ENCODE results near the gene PMIS2. TPM values are rescaled to one million over a fixed set of nuclear protein-coding genes. Genes with fewer than 3 reads are reported as not detected.
"Not testable (repeated sequence)": the region's sequence is repeated elsewhere in the genome, so short reads cannot be mapped to it uniquely, and the experiment has no call there.

The PMIS2 gene
- total RNA-seq, 2 donors from 2014 or later = not detected

GRCh38 chr19:35578707-35579106 lies 7.3 kb upstream of the PMIS2 start:
- Histone ChIP-seq H3K27ac (no peak overlapping the region), H3K9me3 (no peaks in the 10 kb centered on the region), H3K4me1 (no peaks in the 10 kb centered on the region), H3K4me3 (no peak overlapping the region), H3K9ac (ENCODE audit: low read depth in 2 of 2, low read length in 2 of 2) (no peak overlapping the region), H3K36me3 (no peaks in the 10 kb centered on the region), H3K27me3 (no peaks in the 10 kb centered on the region)
- TF ChIP-seq CTCF (IDR thresholded peaks at IDR 0.05) = no peak
- intact Hi-C loops (cut with DNase I) = no loop called here
- no peak for DNase-seq

GRCh38 chr19:35582760-35583159 lies 3.2 kb upstream of the PMIS2 start:
- no peak overlapping the region for H3K4me3 ChIP-seq
- H3K9ac ChIP-seq (ENCODE audit: low read depth in 2 of 2, low read length in 2 of 2) = no peak overlapping the region
- no peaks in the 10 kb centered on the region for H3K4me1 ChIP-seq
- no peak overlapping the region for H3K27ac ChIP-seq
- intact Hi-C loops (cut with DNase I) = no loop called here
- H3K36me3 ChIP-seq = no peaks in the 10 kb centered on the region
- DNase-seq = no peak
- no peak for TF ChIP-seq CTCF (IDR thresholded peaks at IDR 0.05)
- no peaks in the 10 kb centered on the region for H3K27me3 ChIP-seq
- no peaks in the 10 kb centered on the region for H3K9me3 ChIP-seq

GRCh38 chr19:35587321-35587720 lies 1.3 kb downstream of the PMIS2 start:
- Histone ChIP-seq H3K36me3 (no peaks in the 10 kb centered on the region), H3K4me3 (no peak overlapping the region), H3K9me3 (no peaks in the 10 kb centered on the region), H3K27ac (no peak overlapping the region), H3K4me1 (no peaks in the 10 kb centered on the region), H3K9ac (ENCODE audit: low read depth in 2 of 2, low read length in 2 of 2) (no peak overlapping the region), H3K27me3 (no peaks in the 10 kb centered on the region)
- intact Hi-C loops (cut with DNase I) = no loop called here
- TF ChIP-seq CTCF (IDR thresholded peaks at IDR 0.05) = no peak
- no peak for DNase-seq

- intact Hi-C loops (cut with DNase I) = no loop called here
Observed at GRCh38 chr19:35590875-35591274, 4.9 kb downstream of the PMIS2 start.

GRCh38 chr19:35592226-35592625 lies 6.3 kb downstream of the PMIS2 start:
- Histone ChIP-seq H3K4me3 (no peak overlapping the region), H3K27ac (no peak overlapping the region), H3K9ac (ENCODE audit: low read depth in 2 of 2, low read length in 2 of 2) (no peak overlapping the region), H3K4me1 (no peaks in the 10 kb centered on the region), H3K27me3 (no peaks in the 10 kb centered on the region), H3K9me3 (no peaks in the 10 kb centered on the region), H3K36me3 (no peaks in the 10 kb centered on the region)
- TF ChIP-seq CTCF (IDR thresholded peaks at IDR 0.05) = peak; percentile 43
- intact Hi-C loops (cut with DNase I) = no loop called here
- DNase-seq = no peak

More at GRCh38 chr19:35590875-35591274, 4.9 kb downstream of the PMIS2 start:
- H3K27me3 ChIP-seq = no peaks in the 10 kb centered on the region
- no peak overlapping the region for H3K9ac ChIP-seq (ENCODE audit: low read depth in 2 of 2, low read length in 2 of 2)
- H3K36me3 ChIP-seq = no peaks in the 10 kb centered on the region
- H3K9me3 ChIP-seq = no peaks in the 10 kb centered on the region
- no peak overlapping the region for H3K4me3 ChIP-seq
- TF ChIP-seq CTCF (IDR thresholded peaks at IDR 0.05) = no peak
- H3K4me1 ChIP-seq = no peaks in the 10 kb centered on the region
- no peak overlapping the region for H3K27ac ChIP-seq
- no peak for DNase-seq

GRCh38 chr19:35595026-35595425 lies 9.1 kb downstream of the PMIS2 start:
- H3K4me3 ChIP-seq; H3K27ac ChIP-seq; DNase-seq; H3K27me3 ChIP-seq; intact Hi-C loops (cut with DNase I); H3K9me3 ChIP-seq; H3K4me1 ChIP-seq; H3K9ac ChIP-seq (ENCODE audit: low read depth in 2 of 2, low read length in 2 of 2); H3K36me3 ChIP-seq: not testable (repeated sequence)

All from colonic mucosa (tissue), 4 donors.